GM10248 (cell line): ENCODE measurements around the gene CNTN6.

Experiments
- CTCF ChIA-PET: fragments of 300-600 bp; sonication (Branson Sonifier 250); formaldehyde crosslinking; extraction: SDS; loops from one replicate; lab custom pipeline; 2021; ENCODE audit warnings: antibody characterized with exemption; lab: Yijun Ruan, JAX
- POLR2A ChIA-PET: fragments of 350-650 bp; sonication (Branson Sonifier 250); formaldehyde crosslinking; extraction: SDS; loops from one replicate; lab custom pipeline; 2020; ENCODE audit warnings: antibody characterized with exemption; lab: Yijun Ruan, JAX
- DNase-seq: peaks from one replicate; pipeline ENCODE4 v3.0.0; 2012; ENCODE audit errors: extremely low spot score
- CTCF ChIP-seq: IDR thresholded peaks from 2 replicates; pipeline ENCODE4 v1.5.1; 2012; ENCODE audit warnings: mild to moderate bottlenecking, low read depth; ENCODE audit errors: extremely low read depth, missing control alignments, control extremely low read depth

CNTN6 gene

GRCh38 chr3:1147326-1147725 lies 54.5 kb downstream of the CNTN6 start:
- POLR2A ChIA-PET: no interaction called here
- no peak for TF ChIP-seq CTCF
- DNase-seq: no peak
- CTCF ChIA-PET: interaction anchor here (0.9 kb wide), 1 partner anchor 814 kb away, joined by 3 read pairs; no protein-coding TSS in a partner anchor

GRCh38 chr3:1147819-1148218 lies 55.0 kb downstream of the CNTN6 start:
- no peak for DNase-seq
- ChIA-PET POLR2A (no interaction called here), CTCF (interaction anchor here (0.9 to 1.6 kb wide), 2 partner anchors 17 to 813 kb away, joined by 3 to 4 read pairs; no protein-coding TSS in a partner anchor)
- no peak for TF ChIP-seq CTCF

- DNase-seq: no peak
- TF ChIP-seq CTCF: no peak
- ChIA-PET CTCF (interaction anchor here (1.0 to 1.7 kb wide), 2 partner anchors 9 to 15 kb away, joined by 3 to 4 read pairs; no protein-coding TSS in a partner anchor), POLR2A (no interaction called here)
Measured at GRCh38 chr3:1164101-1164500, 71.3 kb downstream of the CNTN6 start.

GRCh38 chr3:1171320-1171719 lies 78.5 kb downstream of the CNTN6 start:
- no peak for TF ChIP-seq CTCF
- CTCF ChIA-PET: no interaction called here
- POLR2A ChIA-PET: no interaction called here
- no peak for DNase-seq

GRCh38 chr3:1172644-1173043 lies 79.8 kb downstream of the CNTN6 start:
- POLR2A ChIA-PET: no interaction called here
- no peak for DNase-seq
- TF ChIP-seq CTCF: no peak
- CTCF ChIA-PET: interaction anchor here (1.2 kb wide), 1 partner anchor 9 kb away, joined by 3 read pairs; no protein-coding TSS in a partner anchor

GRCh38 chr3:1179146-1179545 lies 86.3 kb downstream of the CNTN6 start:
- ChIA-PET CTCF (interaction anchor here (1.2 to 2.6 kb wide), 2 partner anchors 10 to 13 kb away, joined by 3 to 7 read pairs; no protein-coding TSS in a partner anchor), POLR2A (no interaction called here)
- no peak for TF ChIP-seq CTCF

More at GRCh38 chr3:1179146-1179545, 86.3 kb downstream of the CNTN6 start:
- DNase-seq: no peak
